HG02840 (cell line): ENCODE data around the gene PGA5.

Source experiments
- ATAC-seq: cut with Tn5 transposase; IDR thresholded peaks from one replicate; pipeline ENCODE4 v1.9.1; 2021; ENCODE audit warnings: mild to moderate bottlenecking, moderate library complexity, moderate number of reproducible peaks; ENCODE audit not compliant: unreplicated experiment, low FRiP score

The PGA5 gene

DNA sequence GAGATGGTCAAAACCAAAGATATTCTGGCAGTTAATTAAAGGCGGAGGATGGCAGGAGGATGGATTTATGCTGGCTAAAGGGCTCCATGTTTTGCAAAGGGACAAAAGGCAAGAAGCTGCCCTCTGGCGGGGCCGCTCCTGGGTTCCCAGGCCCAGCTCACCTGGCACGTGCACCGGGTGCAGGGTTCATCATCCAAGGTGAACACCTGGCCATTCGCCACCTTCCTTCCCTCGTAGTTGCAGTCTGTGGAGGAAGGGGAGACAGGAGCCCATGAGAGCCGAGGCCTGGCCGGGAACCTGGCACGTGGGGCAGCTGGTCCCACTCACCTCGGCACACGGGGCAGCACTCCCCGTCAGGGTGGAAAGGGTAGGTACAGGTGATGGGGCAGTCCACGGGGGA is 23.8 kb downstream of the PGA5 start:
- ATAC-seq: no peak

GRCh38 chr11:61265357-61265756 is 24.4 kb downstream of the PGA5 start:
- no peak for ATAC-seq

- no peak for ATAC-seq
Measured at GRCh38 chr11:61266602-61267001, 25.6 kb downstream of the PGA5 start.

- ATAC-seq: no peak
Measured at GRCh38 chr11:61267437-61267841, 26.5 kb downstream of the PGA5 start.

GRCh38 chr11:61268588-61269250 is 27.7 kb downstream of the PGA5 start:
- no peak for ATAC-seq

GRCh38 chr11:61270354-61271076 is 29.5 kb downstream of the PGA5 start:
- ATAC-seq: no peak

GRCh38 chr11:61272731-61273130 is 31.8 kb downstream of the PGA5 start:
- ATAC-seq: no peak

DNA sequence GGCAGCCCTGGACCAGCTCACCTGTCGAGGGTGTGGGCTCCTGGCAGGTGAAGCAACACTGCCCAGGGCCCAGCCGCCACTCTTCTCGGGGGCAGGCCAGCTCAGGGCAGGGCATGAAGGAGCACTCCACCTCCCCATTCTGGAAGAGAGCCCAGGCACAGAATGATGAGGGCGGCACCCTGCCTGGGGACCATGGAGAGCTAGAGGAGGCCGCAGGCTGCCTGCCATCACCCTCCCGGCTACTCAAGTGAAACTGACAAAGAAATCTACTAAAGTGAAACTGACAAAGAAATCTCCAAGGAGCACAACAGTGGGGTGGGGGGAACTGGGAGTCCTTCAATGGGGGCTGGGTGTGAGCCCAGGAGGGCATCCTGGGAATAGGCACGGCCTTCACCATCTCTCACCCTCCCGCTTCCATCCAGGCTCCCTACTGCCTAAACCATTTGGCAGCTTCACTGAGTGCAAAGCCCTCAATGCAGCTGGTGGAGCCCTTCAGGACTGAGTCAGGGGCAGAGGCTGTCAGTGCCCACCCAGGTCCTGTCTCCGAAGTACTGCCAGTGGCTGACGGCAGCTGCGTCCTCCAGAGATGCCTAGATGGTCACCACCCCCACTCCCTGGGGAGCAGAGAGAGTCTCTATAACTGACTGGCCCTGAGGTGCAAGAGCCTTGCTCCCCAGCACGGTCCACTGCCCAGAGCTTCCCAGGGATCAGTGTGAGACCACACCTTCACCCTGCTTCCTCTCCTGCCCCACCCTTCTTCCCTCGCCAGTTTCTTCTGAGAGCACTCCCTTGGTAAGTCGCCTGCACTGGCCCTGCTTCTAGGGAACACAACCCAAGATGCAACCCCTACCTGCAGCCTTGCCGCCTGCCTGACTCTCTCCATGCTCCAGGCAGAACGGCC is 32.5 kb downstream of the PGA5 start:
- no peak for ATAC-seq

DNA sequence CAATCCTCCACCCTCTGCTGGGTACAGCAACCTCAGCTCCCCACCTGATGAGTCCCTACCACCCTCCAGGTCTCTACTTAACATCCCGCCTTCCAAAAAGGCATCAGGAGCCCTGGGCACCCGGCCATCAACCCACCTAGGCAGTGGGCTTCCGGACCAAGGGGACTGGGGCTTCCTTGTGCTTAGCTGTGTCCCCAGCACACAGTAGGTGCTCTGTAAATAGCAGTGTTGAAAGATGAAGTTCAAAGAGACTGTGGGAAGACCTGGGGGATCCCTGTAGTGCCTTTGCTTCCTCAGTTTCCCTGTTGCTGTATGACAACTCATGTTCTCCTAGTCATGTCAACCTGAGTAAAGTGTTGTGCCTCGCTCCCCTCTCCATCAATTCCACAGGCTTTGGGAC is 33.1 kb downstream of the PGA5 start:
- no peak for ATAC-seq

DNA sequence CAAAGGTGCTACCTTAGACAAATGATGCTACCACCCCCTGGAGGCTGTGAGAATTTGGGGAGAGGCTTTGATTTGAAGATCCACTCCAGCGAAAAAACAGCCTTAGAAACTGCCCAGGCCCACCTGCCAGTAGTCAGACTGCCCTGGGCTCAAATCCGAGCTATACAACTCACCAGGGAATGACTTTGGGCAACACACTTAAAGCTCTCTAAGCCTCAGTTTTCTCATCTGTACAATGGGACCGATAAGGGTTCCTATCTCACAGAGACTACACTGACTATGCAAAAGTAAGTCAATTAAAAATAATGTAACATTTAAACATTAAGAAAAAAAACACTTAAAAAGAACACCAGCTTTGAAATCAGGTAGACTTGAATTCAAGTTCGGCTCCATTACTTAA is 34.2 kb downstream of the PGA5 start:
- no peak for ATAC-seq

DNA sequence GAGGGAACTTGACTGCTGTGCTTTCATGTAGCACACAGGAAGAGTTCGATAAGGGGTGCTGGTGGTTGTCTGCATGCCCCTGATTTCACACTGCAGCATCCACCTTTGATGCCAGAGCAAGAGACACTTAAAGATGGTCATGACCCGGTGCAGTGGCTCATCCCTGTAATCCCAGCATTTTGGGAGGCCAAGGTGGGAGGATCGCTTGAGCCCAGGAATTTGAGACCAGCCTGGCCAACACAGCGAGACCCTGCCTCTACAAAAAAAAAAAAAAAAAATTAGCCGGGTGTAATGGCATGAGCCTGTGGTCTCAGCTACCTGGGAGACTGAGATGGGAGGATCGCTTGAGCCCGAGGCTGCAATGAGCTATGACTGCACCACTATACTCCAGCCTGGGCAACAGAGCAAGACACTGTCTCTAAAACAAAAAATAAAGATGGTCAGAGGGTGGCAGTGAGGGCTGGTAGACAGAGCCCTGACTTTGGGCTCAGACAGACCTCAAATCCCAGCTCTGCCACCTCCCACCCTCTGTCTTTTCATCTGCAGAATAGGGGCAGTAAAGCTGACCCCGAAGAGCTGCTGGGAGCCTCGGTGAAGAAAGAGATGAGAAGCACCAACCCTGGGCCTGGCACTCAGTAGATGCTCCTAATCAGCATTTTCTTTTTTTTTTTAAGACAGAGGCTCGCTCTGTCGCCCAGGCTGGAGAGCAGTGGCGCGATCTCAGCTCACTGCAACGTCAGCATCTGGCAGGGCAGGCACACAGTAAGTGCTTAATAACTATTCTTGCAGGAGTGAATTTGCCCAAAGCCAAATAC is 36.4 kb downstream of the PGA5 start:
- no peak for ATAC-seq

DNA sequence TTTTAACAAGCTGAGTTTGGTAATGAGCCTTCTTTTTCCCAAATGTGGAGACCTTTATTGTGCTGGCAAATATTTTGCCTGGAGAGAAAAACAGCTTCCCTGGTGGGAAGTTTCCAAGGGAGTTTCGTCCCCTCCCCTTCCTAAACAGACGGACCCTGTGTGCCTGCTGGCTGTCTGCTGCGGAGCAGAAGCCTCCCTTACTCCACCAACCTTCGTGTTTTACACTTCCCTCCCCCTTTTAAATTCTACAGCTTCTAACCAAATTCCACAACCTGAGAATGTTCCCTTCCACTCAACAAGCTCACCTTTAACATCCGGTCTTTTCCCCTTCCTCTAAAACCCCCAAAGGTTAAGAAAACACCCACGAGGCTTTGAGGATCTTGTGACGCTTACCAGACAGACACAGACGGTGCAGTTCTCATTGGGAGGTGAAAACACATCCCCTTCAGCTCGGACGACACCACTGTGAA is 37.1 kb downstream of the PGA5 start:
- ATAC-seq: no peak

DNA sequence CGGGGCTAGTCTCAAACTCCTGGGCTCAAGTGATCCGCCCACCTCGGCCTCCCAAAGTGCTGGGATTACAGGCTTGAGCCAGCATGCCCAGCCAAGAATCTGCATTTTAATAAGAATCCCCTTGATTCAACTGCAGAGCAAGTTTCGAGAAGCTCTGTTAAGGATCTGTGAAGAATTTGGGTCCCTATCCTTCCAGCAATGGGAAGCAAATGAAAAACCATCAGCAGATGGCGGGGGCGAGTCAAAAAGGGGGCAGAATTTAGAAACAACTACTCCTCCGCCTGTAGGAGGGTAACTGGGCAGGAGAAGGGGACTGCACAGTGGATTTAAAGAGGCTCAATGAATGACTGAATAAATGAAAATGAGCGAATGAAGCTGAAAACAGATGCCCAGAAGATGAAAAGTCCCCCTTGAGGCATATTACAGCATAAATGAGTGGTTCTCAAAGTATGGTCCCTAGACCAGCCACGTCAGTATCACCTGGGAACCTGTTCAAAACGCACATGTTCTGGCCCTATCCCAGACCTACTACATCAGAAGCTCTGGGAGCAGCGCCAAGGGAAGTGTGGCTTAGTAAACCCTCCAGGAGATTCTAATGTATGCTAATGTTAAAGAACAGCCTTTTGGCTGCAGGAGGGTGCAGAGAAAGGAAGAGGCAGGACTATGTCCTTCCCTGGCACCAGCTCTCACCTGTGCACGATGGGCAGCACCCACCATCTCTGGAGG is 39.1 kb downstream of the PGA5 start:
- no peak for ATAC-seq

DNA sequence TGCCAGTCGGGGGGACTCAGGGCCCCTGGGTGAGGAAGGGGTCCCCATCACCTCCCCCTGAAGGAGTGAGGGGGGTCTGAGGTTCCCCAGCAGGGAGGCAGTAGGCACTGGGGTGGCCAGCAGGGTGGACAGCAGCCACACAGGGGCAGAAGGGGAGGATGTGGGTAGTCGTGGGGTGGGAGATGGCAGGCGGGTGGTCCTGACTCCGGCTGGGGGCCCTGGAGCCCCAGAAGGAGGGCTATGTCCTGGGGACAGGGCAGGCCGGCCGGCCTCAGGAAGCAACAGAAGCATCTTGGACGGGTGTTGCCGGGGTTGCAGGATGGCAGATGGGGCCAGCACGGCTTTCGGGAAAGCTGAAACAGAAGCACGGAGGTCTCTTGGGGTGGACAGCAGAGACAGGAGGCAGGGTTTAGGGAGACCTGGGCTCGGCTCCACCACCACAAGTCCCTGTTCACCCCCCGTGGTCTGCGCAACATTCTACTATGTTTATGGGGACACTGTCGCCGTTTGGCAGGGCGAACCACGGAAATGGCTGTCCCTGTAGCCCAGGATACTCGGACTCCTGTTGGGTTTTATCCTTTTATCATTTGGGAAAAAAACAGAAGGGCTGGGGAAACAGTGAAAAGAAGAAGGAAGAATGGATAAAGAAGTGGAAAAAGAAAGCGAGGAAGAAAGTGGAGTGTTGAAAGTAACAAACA is 40.1 kb downstream of the PGA5 start:
- no peak for ATAC-seq

DNA sequence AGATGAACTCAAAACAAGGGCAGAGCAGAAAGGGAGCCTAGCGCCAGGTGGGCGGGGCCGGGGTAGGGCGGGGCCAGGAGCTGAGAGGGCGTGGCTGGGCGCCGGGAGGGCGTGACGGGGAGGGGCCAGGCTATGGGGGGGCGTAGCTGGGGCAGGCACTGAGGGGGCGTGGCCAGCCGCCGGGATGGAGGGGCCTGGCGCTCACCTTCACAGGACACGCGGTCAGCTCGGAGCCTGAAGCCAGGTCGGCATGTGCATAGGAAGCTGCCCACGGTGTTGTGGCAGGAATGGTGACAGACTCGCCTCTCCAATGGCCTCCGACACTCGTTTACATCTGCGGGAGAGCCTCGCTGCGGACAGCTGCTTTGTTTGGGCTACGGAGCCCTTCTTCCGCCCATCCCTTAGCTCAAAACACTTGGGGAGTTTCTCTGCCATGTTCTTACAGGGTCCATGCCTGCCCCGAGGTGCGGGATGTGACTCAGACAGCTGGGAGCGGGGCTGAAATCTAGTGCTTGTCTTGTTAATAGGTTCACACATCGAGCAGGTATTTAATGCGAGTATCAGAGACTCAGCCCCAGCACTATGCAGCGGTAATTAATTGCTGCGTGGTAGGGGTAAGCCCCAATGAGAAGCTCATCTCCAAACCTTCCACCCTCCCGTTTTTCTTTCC is 40.7 kb downstream of the PGA5 start:
- no peak for ATAC-seq

DNA sequence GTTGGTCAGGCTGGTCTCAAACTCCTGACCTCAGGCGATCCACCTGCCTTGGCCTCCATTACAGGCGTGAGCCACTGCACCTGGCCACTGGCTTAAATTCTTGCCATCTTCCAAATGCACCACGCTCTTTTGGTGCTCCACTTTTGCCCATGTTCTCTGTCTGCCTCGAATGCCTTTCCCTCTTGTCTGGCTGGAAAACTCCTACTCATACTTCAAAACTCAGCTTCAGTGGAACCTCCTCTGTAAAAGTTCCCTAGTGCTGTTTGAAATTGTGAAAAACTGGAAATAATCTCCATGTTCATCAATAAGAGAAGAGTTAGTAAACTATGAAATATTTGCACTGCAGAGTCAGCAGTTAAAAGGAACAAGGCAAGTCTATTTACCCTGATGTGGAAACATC is 42.6 kb downstream of the PGA5 start:
- ATAC-seq: no peak

DNA sequence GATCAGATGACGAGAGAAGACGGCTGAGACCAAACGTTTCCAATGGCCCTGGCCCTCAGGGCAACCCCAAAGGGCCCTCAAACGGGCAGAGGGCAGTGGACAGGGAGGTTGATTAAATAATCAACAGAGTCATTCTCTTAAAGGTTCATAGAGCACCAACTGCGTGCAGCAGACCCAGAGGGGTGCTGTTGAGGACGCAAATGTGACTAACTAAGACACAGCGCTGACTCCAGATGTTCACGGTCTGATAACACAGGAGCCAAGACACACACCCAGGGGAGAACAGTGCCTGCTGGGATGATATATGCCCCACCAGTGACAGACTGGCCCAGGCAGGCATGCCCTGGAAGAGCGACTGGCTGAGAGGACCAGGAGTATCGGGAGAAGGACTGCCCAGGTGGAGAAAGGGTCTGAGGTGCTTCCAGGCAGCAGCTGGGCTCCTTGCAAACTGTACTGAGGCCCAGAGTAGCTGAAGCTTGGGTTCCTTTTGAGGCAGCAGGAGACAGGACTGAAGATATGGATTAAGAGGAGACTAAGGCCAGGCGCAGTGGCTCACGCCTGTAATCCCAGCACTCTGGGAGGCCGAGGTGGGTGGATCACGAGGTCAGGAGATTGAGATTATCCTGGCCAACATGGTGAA is 46.5 kb downstream of the PGA5 start:
- no peak for ATAC-seq
